IMR-90 (cell line): ENCODE data around the gene EEF1G.

ENCODE experiments used
- BHLHE40 ChIP-seq: fragments of 150-350 bp; IDR thresholded peaks from 2 replicates; pipeline ENCODE4 v1.6.1; 2016; ENCODE audit warnings: mild to moderate bottlenecking, low read depth, low read length
- CEBPB ChIP-seq: IDR thresholded peaks from 2 replicates; pipeline ENCODE4 v1.6.1; 2012; ENCODE audit warnings: low read depth, low read length, improper control_type of control experiment
- CHD1 ChIP-seq: IDR thresholded peaks from 2 replicates; pipeline ENCODE4 v1.6.1; 2012; ENCODE audit warnings: low read depth, low read length, improper control_type of control experiment
- CTCF ChIP-seq: conservative IDR thresholded peaks from 2 replicates; pipeline ENCODE4 v1.5.1; 2012; ENCODE audit warnings: mild to moderate bottlenecking, low read depth, low read length, improper control_type of control experiment
- FOS ChIP-seq: fragments of 150-350 bp; IDR thresholded peaks from 2 replicates; pipeline ENCODE4 v1.6.1; 2016; ENCODE audit warnings: low read depth, low read length
- MAFK ChIP-seq: IDR thresholded peaks from 2 replicates; pipeline ENCODE4 v1.6.1; 2012; ENCODE audit warnings: low read depth, low read length, improper control_type of control experiment
- MXI1 ChIP-seq: IDR thresholded peaks from 2 replicates; pipeline ENCODE4 v1.6.1; 2012; ENCODE audit warnings: low read depth, mild to moderate bottlenecking, low read length, moderate library complexity, borderline replicate concordance
- POLR2A ChIP-seq: IDR thresholded peaks from 2 replicates; pipeline ENCODE4 v1.6.1; 2012; ENCODE audit warnings: mild to moderate bottlenecking, low read depth, low read length
- RAD21 ChIP-seq: IDR thresholded peaks from 2 replicates; pipeline ENCODE4 v1.6.1; 2012; ENCODE audit warnings: low read length, improper control_type of control experiment
- RCOR1 ChIP-seq: IDR thresholded peaks from 2 replicates; pipeline ENCODE4 v1.6.1; 2012; ENCODE audit warnings: mild to moderate bottlenecking, low read length, improper control_type of control experiment; ENCODE audit not compliant: insufficient replicate concordance
- RFX5 ChIP-seq: IDR thresholded peaks from 2 replicates; pipeline ENCODE4 v1.8.0; 2012; ENCODE audit warnings: low read depth, mild to moderate bottlenecking, low read length, moderate library complexity
- SMC3 ChIP-seq: fragments of 150-350 bp; IDR thresholded peaks from 2 replicates; pipeline ENCODE4 v1.6.1; 2016; ENCODE audit warnings: low read depth, mild to moderate bottlenecking, antibody characterized with exemption, low read length, moderate library complexity
- USF2 ChIP-seq: fragments of 150-350 bp; IDR thresholded peaks from 2 replicates; pipeline ENCODE4 v1.6.1; 2017; ENCODE audit warnings: mild to moderate bottlenecking, antibody characterized with exemption, low read length, low read depth

- TF ChIP-seq MAFK (no peak), CTCF (no peak), MXI1 (no peak), POLR2A (no peak), USF2 (no peak), CEBPB (no peak), RFX5 (no peak), BHLHE40 (no peak), FOS (no peak), CHD1 (no peak), RAD21 (no peak), RCOR1 (no peak), SMC3 (no peak)
Measured at GRCh38 chr11:62577046-62577714, 3.5 kb upstream of the EEF1G start.
